Measurements from ENCODE around the gene SLC1A5.

DNA sequence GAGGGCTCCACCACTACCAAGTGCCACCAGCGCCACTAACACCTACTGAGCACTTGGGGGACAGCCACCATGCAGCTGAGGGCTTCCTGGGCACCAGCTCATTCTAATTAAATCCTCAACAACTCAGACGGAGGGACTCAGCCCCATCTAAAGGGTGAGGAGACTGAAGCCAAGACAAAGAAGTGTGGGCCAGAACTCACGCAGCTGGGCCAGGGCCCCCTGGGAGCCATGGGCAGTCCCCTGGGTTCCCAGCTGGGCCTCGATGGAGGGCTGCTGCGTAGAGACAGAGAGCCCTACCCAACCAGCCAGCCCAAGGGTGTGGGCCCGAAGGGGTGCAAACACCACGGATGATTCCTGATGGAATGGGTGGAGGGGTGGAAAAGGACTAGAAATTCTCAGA, 58.7 kb downstream of the SLC1A5 start:
- TF ChIP-seq TAF1 (IDR thresholded peaks at IDR 0.05; ENCODE audit: low read depth) (no peak), FOXM1 (IDR thresholded peaks at IDR 0.05; ENCODE audit: borderline replicate concordance, low read depth) (no peak), EP300 (IDR thresholded peaks at IDR 0.05; ENCODE audit: borderline replicate concordance) (no peak), CEBPB (IDR thresholded peaks at IDR 0.05) (no peak), NFIC (IDR thresholded peaks at IDR 0.05) (no peak)
- TF ChIP-seq, protein P1, sequence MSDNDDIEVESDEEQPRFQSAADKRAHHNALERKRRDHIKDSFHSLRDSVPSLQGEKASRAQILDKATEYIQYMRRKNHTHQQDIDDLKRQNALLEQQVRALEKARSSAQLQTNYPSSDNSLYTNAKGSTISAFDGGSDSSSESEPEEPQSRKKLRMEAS (IDR thresholded peaks at IDR 0.05): no peak

All from Ishikawa (cell line).